GM12873 (cell line): ENCODE results near the gene TSHR.

Experiments
- CTCF ChIP-seq: IDR thresholded peaks from 2 replicates; pipeline ENCODE4 v1.5.1; 2012; ENCODE audit warnings: low read depth, mild to moderate bottlenecking, moderate library complexity, low read length, control low read depth; ENCODE audit not compliant: insufficient read depth; ENCODE audit errors: missing control alignments

Gene TSHR

DNA sequence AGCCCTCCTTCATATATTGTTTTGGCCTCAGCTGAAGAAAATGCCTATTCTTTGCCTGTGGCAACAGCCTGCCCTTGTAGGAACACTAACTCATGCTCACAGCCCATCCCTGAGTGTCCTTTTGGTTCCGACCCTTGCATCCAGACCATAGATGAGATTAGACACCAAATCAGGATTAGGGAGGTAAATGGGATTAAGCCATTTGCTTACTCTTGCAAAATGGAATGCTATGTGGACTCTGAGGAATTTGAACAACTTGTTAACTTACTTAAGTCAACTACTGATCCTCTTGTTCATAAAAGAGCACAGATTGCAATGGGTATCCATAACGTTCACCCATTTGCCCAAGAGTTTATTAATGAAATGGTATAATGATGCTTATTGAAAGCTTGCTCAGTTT lies 27.3 kb downstream of the TSHR start:
- no peak for TF ChIP-seq CTCF

GRCh38 chr14:80987235-80988032 lies 32.0 kb downstream of the TSHR start:
- peak; percentile 91 for TF ChIP-seq CTCF

DNA sequence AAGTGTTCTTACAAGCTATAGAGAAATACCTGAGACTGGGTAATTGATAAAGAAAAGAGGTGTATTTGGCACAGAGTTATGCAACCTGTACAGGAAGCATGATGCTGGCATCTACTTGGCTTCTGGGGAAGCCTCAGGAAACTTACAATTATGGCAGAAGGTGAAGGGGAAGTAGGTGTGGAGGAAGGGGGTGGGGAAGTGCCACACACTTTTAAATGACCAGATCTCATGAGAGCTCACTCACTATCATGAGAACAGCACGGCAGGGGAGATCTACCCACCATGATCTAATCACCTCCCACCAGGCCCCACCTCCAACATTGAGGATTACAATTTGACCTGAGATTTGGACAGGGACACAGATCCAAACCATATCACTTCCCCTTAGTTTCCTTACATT lies 32.8 kb downstream of the TSHR start:
- no peak for TF ChIP-seq CTCF

GRCh38 chr14:80988735-80989429 lies 33.5 kb downstream of the TSHR start:
- no peak for TF ChIP-seq CTCF

- TF ChIP-seq CTCF, result no peak
Measured at GRCh38 chr14:80992580-80992979, 37.2 kb downstream of the TSHR start.

GRCh38 chr14:80996049-80996901 lies 40.9 kb downstream of the TSHR start:
- TF ChIP-seq CTCF, result peak; percentile 64

GRCh38 chr14:81001447-81001846 lies 46.0 kb downstream of the TSHR start:
- TF ChIP-seq CTCF, result no peak
